Transverse colon (tissue), 4 donors: Measurements from ENCODE around the gene DPP8. TPM values are rescaled to one million over a fixed set of nuclear protein-coding genes. Genes with fewer than 3 reads are reported as not detected.
"Not testable (repeated sequence)": the region's sequence is repeated elsewhere in the genome, so short reads cannot be mapped to it uniquely, and the experiment has no call there.

ENCODE experiments used
- DNase-seq: peaks from one replicate; pipeline ENCODE4 v3.0.0-alpha.2; 2019
- H3K27ac ChIP-seq, 4 donors: fragments of 200-600 bp; sonication (generic); 2 replicates each; pipeline ENCODE4 v1.5.1; 2016 to 2018; ENCODE audit warnings: inconsistent platforms in 4 of 4
- H3K27me3 ChIP-seq: fragments of 200-600 bp; sonication (generic); 2 replicates; pipeline ENCODE4 v1.5.1; 2017; ENCODE audit warnings: inconsistent platforms
- H3K36me3 ChIP-seq, 4 donors: fragments of 200-600 bp; sonication (generic); 2 replicates each; pipeline ENCODE4 v1.5.1; 2017 to 2019; ENCODE audit warnings: inconsistent platforms in 4 of 4
- H3K4me1 ChIP-seq, 4 donors: fragments of 200-600 bp; sonication (generic); 2 replicates each; pipeline ENCODE4 v1.5.1; 2017 to 2020; ENCODE audit warnings: inconsistent platforms in 4 of 4
- H3K4me3 ChIP-seq, 4 donors: fragments of 200-600 bp; sonication (generic); 1 replicate in 1 of 4; 2 replicates in 3 of 4; pipeline versions ENCODE4 v1.5.1 to v1.6.1; 2017 to 2019; ENCODE audit warnings: inconsistent platforms in 4 of 4
- H3K9me3 ChIP-seq, 2 donors: fragments of 200-600 bp; sonication (generic); 2 replicates each; pipeline ENCODE4 v1.5.1; 2017 to 2019; ENCODE audit warnings: inconsistent platforms in 2 of 2
- EP300 ChIP-seq: sonication (generic); formaldehyde crosslinking; IDR thresholded peaks from one replicate; pipeline ENCODE4 v1.6.1; 2017; ENCODE audit warnings: antibody characterized with exemption, low read depth
- POLR2A ChIP-seq: fragments of 450-650 bp; IDR thresholded peaks from one replicate; pipeline ENCODE4 v1.6.1; 2016; ENCODE audit warnings: antibody characterized with exemption, mild to moderate bottlenecking, moderate library complexity
- POLR2AphosphoS5 ChIP-seq, 3 donors: sonication (generic); formaldehyde crosslinking; IDR thresholded peaks; one replicate each; pipeline ENCODE4 v1.6.1; 2016; ENCODE audit warnings: antibody characterized with exemption in 3 of 3
- WGBS, 2 donors: methylation state at CpG; one replicate each; pipeline ENCODE4 v1.1.5; 2018; ENCODE audit warnings: low coverage in 1 of 2; 5-methylcytosine and 5-hydroxymethylcytosine counted together
- in situ Hi-C, 4 donors: fragments of 200-750 bp; cut with MboI; loops; one replicate each; pipeline versions ENCODE4 v1.15.0 to v1.15.1; 2017; ENCODE audit warnings: low sequenced_read_pairs in 3 of 4, low pct_ligation_motif_present in 1 of 4, low pct_unique_long_range_greater_than_20kb in 1 of 4
- intact Hi-C: fragments of 100-400 bp; cut with DNase I; formaldehyde crosslinking; loops from one replicate; pipeline ENCODE4 v1.15.1; 2023; ENCODE audit warnings: low total_unique reads
- total RNA-seq, 4 donors: library from RNA; depleted of rRNA; stranded (reverse); fragments of >200 nt; gene quantifications; one replicate each; pipeline ENCODE4 v1.1.0, GENCODE V29; 2016
- TF ChIP-seq, protein P1 (sequence below), 5 experiments: fragments of 200-600 bp in 3 of 5; fragments of 450-650 bp in 2 of 5; sonication (generic) in 3 of 5; IDR thresholded peaks; 1 replicate in 2 of 5; 2 replicates in 3 of 5; pipeline ENCODE4 v1.5.1; 2016 to 2017; ENCODE audit warnings: antibody characterized with exemption in 5 of 5, inconsistent platforms in 3 of 5, mild to moderate bottlenecking in 2 of 5, moderate library complexity in 1 of 5

The DPP8 gene
- total RNA-seq, 4 donors from 2014 or later, result 20.2 to 66.5 (median 35.7) TPM

DNA sequence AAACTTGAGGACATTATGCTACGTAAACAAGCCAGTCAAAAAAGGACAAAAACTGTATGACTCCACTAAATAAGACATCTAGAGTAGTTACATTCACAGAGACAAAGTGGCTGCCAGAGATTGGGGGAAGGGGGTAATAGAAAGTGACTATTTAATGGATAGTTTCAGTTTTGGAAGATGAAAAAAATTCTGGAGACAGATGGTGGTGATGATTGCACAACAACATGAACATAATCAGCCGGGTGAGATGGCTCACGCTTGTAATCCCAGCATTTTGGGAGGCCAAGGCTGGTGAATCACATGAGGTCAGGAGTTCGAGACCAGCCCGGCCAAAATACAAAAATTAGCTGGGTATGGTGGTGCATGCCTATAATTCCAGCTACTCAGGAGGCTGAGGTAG is 40.6 kb downstream of the DPP8 start:
- no peak for DNase-seq
- intact Hi-C loops, result no loop called here
- in situ Hi-C loops, result no loop called here
- Histone ChIP-seq H3K27me3 (no peaks in the 10 kb centered on the region), H3K27ac (no peak overlapping the region), H3K4me3 (no peak overlapping the region), H3K9me3 (no peaks in the 10 kb centered on the region), H3K4me1 (no peaks in the 10 kb centered on the region), H3K36me3 (peaks cover 2 to 62% (median 24%) of the 10 kb centered on the region in 4 donors)
- 76 to 90% methylated on average over 3 to 5 of the region's 5 CpGs for WGBS, 2 donors
- no peak for TF ChIP-seq EP300
- no peak for TF ChIP-seq POLR2AphosphoS5 (IDR thresholded peaks at IDR 0.05)
- TF ChIP-seq POLR2A, result no peak
- TF ChIP-seq, protein P1, sequence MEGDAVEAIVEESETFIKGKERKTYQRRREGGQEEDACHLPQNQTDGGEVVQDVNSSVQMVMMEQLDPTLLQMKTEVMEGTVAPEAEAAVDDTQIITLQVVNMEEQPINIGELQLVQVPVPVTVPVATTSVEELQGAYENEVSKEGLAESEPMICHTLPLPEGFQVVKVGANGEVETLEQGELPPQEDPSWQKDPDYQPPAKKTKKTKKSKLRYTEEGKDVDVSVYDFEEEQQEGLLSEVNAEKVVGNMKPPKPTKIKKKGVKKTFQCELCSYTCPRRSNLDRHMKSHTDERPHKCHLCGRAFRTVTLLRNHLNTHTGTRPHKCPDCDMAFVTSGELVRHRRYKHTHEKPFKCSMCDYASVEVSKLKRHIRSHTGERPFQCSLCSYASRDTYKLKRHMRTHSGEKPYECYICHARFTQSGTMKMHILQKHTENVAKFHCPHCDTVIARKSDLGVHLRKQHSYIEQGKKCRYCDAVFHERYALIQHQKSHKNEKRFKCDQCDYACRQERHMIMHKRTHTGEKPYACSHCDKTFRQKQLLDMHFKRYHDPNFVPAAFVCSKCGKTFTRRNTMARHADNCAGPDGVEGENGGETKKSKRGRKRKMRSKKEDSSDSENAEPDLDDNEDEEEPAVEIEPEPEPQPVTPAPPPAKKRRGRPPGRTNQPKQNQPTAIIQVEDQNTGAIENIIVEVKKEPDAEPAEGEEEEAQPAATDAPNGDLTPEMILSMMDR (IDR thresholded peaks at IDR 0.05), result no peak

GRCh38 chr15:65470866-65471265 is 46.6 kb downstream of the DPP8 start:
- in situ Hi-C loops, result no loop called here
- H3K9me3 ChIP-seq, result no peaks in the 10 kb centered on the region
- no peak overlapping the region for H3K27ac ChIP-seq
- H3K27me3 ChIP-seq, result no peaks in the 10 kb centered on the region
- no peaks in the 10 kb centered on the region for H3K4me1 ChIP-seq
- intact Hi-C loops, result no loop called here
- WGBS, 2 donors, result 77 to 85% methylated on average over 2 to 3 of the region's 3 CpGs
- peaks cover 0 to 70% (median 28%) of the 10 kb centered on the region in 4 donors for H3K36me3 ChIP-seq
- no peak overlapping the region for H3K4me3 ChIP-seq
- TF ChIP-seq EP300 (no peak), POLR2A (no peak), POLR2AphosphoS5 (IDR thresholded peaks at IDR 0.05) (no peak)
- TF ChIP-seq, protein P1 (IDR thresholded peaks at IDR 0.05), result no peak
- DNase-seq, result no peak

DNA sequence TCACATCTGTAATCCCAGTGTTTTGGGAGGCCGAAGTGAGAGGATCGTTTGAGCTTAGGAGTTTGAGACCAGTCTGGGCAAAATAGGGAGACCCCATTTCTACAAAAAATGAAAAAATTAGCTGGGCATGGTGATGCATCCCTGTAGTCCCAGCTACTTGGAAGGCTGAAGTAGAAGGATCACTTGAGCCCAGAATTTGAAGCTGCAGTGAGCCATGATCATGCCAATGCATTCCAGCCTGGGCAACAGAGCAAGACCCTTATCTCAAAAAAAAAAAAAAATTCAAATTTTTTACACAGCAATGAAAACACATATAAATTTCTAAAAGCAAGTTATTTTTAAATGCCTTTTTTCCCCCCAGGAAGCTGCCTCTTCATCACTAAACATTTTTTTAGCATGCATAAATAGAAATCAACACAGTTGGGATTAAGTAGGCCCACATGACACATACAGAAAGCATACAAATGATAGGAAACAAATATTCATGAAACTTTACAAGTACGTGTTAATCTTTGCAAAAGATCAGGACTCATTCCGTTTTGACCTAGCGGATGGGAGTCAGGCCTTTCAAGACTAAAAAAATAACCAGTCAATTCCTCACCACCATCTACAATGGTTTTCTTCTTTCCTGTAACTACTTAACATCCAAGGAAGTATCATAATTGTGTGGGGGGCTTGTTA is 49.1 kb downstream of the DPP8 start:
- no peaks in the 10 kb centered on the region for H3K27me3 ChIP-seq
- H3K4me1 ChIP-seq, result no peaks in the 10 kb centered on the region
- no peak overlapping the region for H3K27ac ChIP-seq
- in situ Hi-C loops, result no loop called here
- intact Hi-C loops, result no loop called here
- no peak for TF ChIP-seq POLR2A
- TF ChIP-seq POLR2AphosphoS5 (IDR thresholded peaks at IDR 0.05), result no peak
- TF ChIP-seq, protein P1 (IDR thresholded peaks at IDR 0.05), result no peak
- no peak for TF ChIP-seq EP300
- WGBS, 2 donors, result 87 to 94% methylated on average over 5 of the region's 5 CpGs
- peaks cover 0 to 81% (median 37%) of the 10 kb centered on the region in 4 donors for H3K36me3 ChIP-seq
- DNase-seq, result no peak
- no peaks in the 10 kb centered on the region for H3K9me3 ChIP-seq
- no peak overlapping the region for H3K4me3 ChIP-seq

DNA sequence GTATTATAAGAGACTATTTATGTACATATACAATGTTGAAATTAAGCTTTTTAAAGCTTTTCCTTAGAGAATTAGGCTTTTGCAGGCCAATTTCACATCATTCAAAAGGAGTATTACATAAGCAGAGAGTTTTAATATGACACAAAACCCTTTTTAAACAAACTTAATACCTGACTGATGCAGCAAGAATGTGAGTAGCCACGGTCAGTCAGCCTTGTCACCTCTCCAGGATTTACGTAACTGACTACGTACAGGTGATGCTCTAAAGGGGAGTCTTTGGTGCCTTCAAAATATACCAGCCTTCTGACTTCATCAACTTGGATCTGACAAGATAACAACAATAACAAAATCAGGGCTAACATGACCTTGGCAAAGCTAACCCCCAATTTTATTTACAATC is 50.6 kb downstream of the DPP8 start:
- no peak for DNase-seq
- WGBS, 2 donors, result 82 to 97% methylated on average over 3 of the region's 3 CpGs
- no peaks in the 10 kb centered on the region for H3K27me3 ChIP-seq
- TF ChIP-seq POLR2AphosphoS5 (IDR thresholded peaks at IDR 0.05) (no peak), POLR2A (no peak), EP300 (no peak)
- TF ChIP-seq, protein P1 (IDR thresholded peaks at IDR 0.05), result no peak
- in situ Hi-C loops (no loop called here), intact Hi-C loops (no loop called here)
- H3K27ac ChIP-seq, result no peak overlapping the region
- peaks cover 0 to 81% (median 36%) of the 10 kb centered on the region in 4 donors for H3K36me3 ChIP-seq
- no peaks in the 10 kb centered on the region for H3K9me3 ChIP-seq
- no peak overlapping the region for H3K4me3 ChIP-seq
- no peaks in the 10 kb centered on the region for H3K4me1 ChIP-seq

DNA sequence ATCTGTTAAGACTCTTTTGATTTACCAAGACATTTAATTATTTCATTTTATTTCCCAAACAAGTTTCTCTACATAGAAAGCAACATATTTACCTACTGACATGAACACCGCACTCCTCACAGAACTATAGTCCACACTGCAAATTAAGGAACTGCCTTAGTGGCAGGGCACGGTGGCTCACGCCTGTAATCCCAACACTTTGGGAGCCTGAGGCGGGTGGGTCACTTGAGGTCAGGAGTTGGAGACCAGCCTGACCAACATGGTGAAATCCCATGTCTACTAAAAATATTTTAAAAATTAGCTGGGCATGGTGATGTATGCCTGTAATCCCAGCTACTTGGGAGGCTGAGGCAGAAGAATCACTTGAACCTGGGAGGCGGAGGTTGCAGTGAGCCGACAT is 54.4 kb downstream of the DPP8 start:
- H3K4me3 ChIP-seq, DNase-seq, intact Hi-C loops, H3K4me1 ChIP-seq, in situ Hi-C loops, H3K9me3 ChIP-seq, H3K27me3 ChIP-seq, H3K27ac ChIP-seq: not testable (repeated sequence)
- H3K36me3 ChIP-seq, result peaks cover 0 to 93% (median 43%) of the 10 kb centered on the region in 4 donors
- WGBS, 2 donors, result 97 to 100% methylated on average over 1 to 6 of the region's 6 CpGs
